EH (cell line): ENCODE results near the gene POLDIP2.
A peak's percentile ranks its signal among the peaks of the same experiment; 100 is the strongest.

Experiments used
- DNase-seq: peaks from one replicate; pipeline ENCODE4 v3.0.0-alpha.2; 2015; ENCODE audit warnings: low read depth

POLDIP2 gene

DNA sequence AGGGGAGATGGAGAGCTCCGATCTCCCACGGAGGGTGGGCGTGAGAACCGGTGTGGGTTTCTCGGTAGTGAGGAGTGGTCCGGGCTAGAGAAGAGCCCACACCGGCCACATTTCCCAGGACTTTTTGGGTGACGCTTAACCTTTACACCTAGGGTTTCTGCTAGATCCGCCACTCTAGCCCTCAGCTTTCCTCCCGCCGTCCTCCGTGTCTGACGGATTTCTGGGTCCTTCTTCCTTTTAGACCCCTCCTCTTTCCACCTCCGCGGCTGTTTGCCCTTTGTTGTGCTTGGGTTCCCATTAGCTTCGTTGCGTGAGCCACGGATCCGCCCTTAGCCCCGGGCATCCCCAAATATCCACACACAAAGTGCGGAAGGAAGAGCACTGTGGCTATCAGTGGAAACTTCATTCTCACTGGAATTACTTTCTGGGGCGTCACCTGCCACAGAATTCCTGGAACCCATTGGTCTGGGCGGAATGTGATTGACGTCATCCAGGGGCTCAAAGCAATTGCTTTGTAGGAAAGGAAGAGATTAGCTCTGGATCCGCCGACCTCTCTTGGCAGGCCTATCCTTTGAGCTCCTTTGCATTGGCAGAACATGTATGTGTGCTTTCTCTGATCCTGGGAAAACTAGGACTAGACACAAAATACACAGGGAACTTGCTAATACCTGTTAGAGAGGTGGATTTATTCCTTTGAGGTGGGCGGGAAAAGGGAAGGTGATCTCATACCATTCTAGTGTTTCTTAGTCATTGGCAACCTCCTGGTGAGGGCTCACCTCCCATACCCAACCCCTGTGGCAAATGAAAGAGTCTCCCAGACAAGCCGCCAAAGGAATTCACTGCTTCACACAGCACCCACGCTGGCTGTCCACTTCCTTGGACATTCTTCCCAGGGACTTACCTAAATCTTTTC lies 21.1 kb downstream of the POLDIP2 start:
- DNase-seq: peak; percentile 94

DNA sequence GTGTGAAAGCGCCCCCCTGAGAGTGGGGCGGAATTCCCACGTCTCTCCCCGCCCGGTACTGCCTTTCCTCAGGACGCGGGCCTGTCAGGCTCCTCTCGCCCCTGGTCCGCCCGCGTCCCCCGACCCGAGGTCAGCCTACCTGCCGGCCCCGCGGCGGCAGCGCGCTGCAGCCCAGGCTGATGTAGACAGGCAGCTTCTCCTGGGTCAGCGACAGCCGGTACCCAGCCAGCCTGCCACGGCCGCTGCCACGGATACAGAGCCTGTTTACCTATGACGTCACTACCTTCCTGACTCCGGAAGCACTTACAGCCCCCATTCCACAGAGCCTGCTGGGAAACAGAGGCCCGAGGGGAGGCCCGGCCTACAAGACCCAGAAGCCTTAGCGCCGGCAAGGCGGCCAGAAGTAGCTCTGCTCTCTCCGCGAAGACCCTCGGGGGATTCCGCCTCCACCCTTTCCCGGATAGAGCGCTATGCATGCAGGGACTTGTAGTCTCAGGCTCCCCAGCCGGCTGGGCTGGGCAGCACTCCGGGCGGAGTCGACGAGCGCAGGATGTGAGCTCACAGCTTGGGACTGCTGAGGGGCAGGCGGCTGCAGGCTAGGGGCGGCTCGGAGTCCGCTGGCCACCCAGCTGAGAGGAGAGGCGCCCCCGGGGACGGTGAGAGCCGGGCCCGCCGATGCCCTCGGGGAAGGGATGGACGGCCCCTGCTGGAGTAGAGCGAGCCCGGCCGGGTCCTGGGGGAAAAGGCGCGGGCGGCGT lies 21.9 kb downstream of the POLDIP2 start, which contains the start of the genes IFT20 and TNFAIP1:
IFT20 (minus strand) TSS at position 272 of the 758 bp plus-strand sequence. CDS start 3,487 bp downstream, outside the sequence.
TNFAIP1 (plus strand) TSS at position 561 of the 758 bp plus-strand sequence. CDS start 3,761 bp downstream, outside the sequence.
- peak; percentile 100 for DNase-seq

DNA sequence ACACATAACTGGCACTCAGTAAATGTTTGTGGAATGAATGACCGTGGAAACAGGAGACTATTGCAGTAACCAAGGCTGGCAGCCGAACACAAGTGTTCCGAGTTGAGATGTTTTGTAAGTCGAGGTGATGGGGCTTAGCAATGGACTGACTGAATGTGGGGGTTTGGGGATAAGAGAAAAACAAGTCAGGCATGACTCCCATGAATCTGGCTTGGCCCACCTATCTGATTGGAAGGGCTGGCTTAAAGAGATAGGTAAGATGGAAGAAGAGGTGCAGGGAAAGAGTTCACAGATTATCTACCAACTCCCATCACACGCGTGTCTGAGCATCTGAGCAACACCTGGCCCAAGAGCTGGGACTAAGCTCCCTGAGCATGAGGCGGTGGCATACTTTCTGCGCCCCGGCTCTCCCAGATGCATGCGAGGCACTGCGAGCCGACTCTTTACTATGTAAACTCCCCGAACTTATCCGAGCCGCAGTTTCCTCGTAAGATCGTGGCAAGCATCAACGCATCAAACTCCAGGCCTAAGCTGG lies 22.6 kb downstream of the POLDIP2 start:
- DNase-seq: no peak

GRCh38 chr17:28334171-28334570 lies 23.2 kb downstream of the POLDIP2 start:
- DNase-seq: peak; percentile 33

DNA sequence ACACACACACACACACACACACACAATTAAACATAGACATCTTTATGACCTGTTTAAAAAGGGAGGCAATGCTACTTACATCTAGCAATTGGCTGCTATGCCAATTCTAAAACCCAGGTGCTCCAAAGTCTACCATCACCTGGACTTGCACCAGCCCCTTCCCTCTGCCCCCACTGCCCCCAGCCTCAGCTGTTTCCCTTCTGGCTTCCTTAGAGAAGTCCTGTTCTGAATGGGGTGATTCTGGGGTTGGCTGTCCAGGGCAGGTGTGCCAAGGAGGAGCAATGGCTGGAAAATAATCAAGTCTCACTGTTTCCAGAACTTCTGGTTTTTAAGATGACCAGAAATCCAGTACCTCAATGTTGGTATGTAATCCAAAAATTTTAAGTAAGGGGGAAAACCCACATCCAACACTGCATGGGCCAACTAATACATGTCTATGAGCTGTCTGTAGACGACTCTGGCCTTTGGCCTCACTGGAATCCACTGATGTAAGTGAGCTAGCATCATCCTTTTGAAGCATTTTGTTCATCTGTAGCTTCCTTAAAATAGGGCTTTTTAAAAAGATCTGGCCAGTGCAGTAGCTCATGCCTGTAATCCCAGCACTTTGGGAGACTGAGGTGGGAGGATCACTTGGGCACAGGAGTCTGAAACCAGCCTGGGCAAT lies 24.1 kb downstream of the POLDIP2 start:
- DNase-seq: peak; percentile 30

DNA sequence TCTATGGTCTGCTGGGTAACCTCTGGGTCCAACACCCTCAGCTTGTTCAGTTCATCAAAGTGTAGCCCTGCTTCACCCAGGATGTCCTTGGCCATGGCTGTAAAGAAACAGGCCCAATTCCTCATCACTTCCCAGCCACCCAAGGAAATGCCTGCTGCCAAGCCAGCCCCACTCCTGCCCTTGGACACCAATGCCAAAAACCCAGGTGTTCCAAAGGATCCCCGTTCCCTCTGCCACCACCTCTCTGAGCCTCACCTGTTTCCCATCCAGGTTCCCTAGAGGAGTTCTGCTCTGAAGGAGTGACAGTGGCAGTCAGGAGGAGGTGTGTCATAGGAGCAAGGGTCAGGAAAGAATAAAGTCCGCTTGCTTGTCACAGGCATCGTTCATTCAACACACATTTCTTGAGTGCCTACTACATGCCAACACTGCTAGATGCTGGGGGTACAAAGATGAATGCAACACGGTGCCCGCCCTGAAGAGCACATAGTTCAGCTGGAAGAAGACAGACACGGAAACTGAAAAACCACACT lies 25.4 kb downstream of the POLDIP2 start:
- DNase-seq: no peak

- no peak for DNase-seq
Measured at GRCh38 chr17:28330671-28331070, 26.7 kb downstream of the POLDIP2 start.

DNA sequence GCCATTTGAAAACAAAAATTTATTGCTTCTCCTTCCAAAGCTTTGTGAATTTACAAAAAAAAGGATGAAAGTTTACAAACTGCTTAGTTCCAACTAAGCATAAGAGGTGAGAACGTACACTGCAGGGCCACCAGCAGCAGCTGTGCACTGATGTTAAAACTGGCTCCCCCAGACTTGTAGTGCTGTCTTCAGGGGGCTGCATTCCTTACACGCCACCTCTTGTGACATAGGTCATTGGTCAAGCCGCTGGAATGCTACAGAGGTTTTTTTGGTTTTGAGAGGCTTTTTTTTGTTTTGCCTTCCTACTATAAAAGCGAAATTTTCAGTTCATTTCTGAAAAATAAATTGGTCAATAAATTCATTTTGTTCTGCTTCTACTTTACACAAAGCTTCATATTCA lies 29.0 kb downstream of the POLDIP2 start:
- peak; percentile 36 for DNase-seq

- peak; percentile 24 for DNase-seq
Measured at GRCh38 chr17:28327709-28328108, 29.6 kb downstream of the POLDIP2 start.

GRCh38 chr17:28327031-28327607 lies 30.2 kb downstream of the POLDIP2 start:
- no peak for DNase-seq

DNA sequence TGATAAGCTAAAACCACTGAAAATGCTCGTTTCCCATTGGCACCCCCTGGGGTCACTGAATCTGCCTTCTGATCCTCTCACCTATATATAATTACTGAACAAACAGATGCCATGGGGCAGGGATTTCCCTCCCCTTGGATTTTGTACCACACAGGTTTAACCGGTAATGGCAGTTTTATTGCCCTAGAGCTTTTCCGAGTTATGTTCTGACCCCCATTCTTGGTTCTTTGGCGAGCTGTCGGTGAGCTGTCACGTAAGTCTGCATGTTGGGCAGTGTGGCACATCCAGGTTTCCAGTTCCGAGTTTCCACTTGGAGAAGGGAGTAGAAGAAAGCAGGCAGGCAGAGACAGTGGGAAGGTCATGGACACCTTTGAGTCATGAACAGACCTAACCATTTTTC lies 31.2 kb downstream of the POLDIP2 start:
- DNase-seq: no peak

GRCh38 chr17:28325211-28325610 lies 32.1 kb downstream of the POLDIP2 start:
- DNase-seq: no peak

DNA sequence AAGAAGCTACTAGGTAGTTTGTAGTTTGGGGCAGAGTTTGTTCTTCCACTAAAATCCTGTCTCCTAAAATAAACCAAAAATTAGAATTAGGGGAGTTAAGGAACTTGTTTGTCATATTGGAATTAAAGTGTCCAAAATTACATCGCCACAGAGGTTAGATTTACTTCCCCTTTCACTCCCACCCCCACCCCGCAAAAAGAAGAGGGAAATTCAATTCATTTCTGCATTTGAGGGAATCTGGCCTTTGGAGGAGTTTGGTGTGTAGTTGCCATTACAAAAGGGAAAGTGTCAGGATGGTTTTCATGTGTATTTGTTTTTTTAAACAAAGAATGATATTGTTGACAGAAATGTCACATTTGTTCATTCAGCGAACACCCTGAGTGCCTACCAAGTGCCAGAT lies 32.5 kb downstream of the POLDIP2 start:
- DNase-seq: no peak

DNA sequence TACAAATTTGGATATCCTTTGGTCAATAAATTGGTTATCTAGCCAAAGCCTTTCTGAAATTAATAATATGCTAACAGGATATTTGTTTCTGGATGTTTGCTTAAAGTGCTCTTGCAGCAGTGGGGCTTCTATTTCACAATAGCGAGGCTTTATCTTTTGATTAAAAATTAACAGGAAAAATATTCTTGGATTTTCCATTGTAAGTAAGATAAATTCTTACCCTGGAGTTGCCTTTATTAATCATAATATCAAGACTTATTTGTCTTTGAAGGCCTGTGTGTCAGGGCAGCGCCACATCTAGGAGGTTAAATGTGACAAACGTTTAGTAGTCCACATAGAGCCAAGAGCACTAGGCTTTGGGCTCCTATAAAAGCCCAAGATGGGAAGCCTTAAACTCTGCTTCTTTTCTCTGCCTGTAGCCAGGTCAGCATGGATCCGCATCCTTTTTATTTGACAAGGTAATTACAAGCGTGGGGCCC lies 33.0 kb downstream of the POLDIP2 start:
- DNase-seq: no peak

DNA sequence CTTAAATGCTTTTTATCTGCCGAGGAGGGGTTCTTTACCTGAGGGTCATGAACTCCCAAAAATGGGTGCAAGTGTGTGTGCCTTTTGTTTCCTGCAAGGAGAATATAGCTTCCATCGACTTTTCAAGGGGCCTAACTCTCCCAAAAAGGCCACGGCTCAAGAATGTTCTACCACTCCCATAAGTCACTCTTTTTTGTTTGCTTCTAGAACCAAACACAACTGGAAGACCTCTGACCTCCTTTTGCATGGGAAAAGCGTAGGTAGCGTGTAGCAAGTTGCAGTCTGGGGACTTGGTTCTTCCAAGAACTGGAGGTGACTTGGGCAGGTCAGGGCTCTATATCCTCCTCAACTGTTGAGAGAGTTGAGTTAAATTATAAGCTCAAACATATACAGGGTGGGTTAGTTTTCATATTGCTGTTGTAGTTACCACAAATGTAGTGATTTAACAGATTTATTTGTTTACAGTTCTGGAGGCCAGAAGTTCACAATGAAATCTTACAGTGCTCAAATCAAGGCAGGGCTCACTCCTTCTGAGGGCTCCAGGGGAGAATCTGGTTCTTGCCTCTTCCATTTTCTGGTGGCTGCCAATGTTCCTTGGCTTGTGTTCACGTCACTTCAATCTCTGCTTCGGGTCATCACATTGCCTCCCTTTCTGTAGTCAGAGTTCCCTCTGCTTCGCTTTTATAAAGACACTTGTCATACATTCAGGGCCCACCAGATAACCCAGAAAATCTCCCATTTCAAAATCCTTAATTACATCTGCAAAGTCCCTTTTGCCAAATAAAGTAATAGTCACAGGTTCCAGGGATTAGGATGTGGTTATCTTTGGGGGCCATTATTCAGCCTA lies 36.9 kb downstream of the POLDIP2 start:
- DNase-seq: no peak

- DNase-seq: no peak
Measured at GRCh38 chr17:28319598-28319935, 37.8 kb downstream of the POLDIP2 start.

DNA sequence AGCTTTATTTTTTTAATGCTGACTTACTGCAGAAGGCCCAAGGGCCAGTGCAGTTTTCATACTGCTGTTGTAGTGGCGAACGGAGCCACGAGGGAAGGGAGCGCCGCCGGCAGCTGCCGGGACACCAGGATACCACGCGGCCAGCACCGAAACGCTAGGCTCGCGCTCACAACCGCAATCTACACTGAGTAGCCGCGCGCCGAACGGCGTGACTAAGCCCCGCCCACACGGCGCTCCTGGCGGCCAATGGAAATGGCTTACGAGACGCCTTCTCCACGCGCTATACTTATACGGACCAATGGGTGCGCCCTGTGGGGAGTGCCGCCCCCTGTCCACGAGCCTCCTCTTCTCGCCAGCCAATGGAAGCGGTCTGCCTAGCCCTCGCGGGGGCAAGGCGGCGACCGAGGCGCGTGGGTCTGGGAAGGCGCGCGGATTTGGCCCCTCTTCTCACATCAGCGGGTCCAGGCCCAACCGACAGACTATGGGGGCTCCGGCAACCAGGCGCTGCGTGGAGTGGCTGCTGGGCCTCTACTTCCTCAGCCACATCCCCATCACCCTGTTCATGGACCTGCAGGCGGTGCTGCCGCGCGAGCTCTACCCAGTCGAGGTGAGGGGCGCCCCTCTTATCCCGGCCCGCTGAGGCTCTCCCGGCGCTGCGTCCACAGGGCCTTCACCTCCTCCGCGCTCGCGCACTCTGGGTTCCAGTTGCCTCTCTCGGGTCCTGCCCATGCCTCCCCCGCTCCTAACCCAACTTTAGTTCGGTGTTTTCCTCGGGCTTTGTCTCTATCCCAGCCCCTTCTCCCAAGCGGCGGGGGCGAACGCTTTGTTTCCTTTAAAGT lies 38.3 kb downstream of the POLDIP2 start, which contains the start of gene TMEM97:
TMEM97 (plus strand) TSS at position 442 of the 839 bp plus-strand sequence; CDS start at position 482, 40 bp downstream.
- peak; percentile 98 for DNase-seq

- no peak for DNase-seq
Measured at GRCh38 chr17:28317966-28318758, 39.2 kb downstream of the POLDIP2 start.
